WTC11 (cell line): Measurements from ENCODE around the gene CRISP2. TPM values are rescaled to one million over a fixed set of nuclear protein-coding genes. Genes with fewer than 3 reads are reported as not detected.

Source experiments
- ATAC-seq: fragments of 200-7000 bp; cut with Tn5 transposase; 2 replicates; pipeline ENCODE4 v1.10.0; 2021; ENCODE audit warnings: mild to moderate bottlenecking, moderate library complexity
- CTCF ChIA-PET: fragments of 300-600 bp; sonication (Branson Sonifier 250); formaldehyde crosslinking; loops from one replicate; lab custom pipeline; 2021; ENCODE audit warnings: antibody characterized with exemption; lab: Charles Lee
- POLR2A ChIA-PET: fragments of 350-600 bp; sonication (Branson Sonifier 250); formaldehyde crosslinking; loops from one replicate; lab custom pipeline; 2021; ENCODE audit warnings: antibody characterized with exemption; lab: Charles Lee
- DNase-seq: peaks from one replicate; pipeline ENCODE4 v3.0.0; 2021; ENCODE audit warnings: low spot score
- H3K27ac Mint-ChIP-seq: 2 replicates; pipeline ENCODE4 v1.8.0; 2021; ENCODE audit warnings: mixed read lengths
- H3K27me3 Mint-ChIP-seq: 2 replicates; pipeline ENCODE4 v1.8.0; 2021; ENCODE audit warnings: low read depth, mild to moderate bottlenecking, moderate library complexity, mixed read lengths
- H3K36me3 Mint-ChIP-seq: 2 replicates; pipeline ENCODE4 v1.8.0; 2021; ENCODE audit warnings: mixed read lengths
- H3K4me1 Mint-ChIP-seq: 2 replicates; pipeline ENCODE4 v1.8.0; 2022; ENCODE audit warnings: mixed read lengths
- H3K4me3 Mint-ChIP-seq: 2 replicates; pipeline ENCODE4 v1.8.0; 2021; ENCODE audit warnings: mild to moderate bottlenecking, moderate library complexity, mixed read lengths
- H3K9me3 Mint-ChIP-seq: 2 replicates; pipeline ENCODE4 v1.8.0; 2021; ENCODE audit warnings: mixed read lengths
- AR ChIP-seq: fragments of 250-450 bp; sonication (Bioruptor Pico); IDR thresholded peaks from 2 replicates; pipeline ENCODE4 v1.9.0; 2021; ENCODE audit warnings: mild to moderate bottlenecking
- ARID4B ChIP-seq: sonication (generic); formaldehyde crosslinking; IDR thresholded peaks from 2 replicates; pipeline ENCODE4 v1.8.0; 2023; ENCODE audit warnings: missing genetic modification reagents, mild to moderate bottlenecking, borderline replicate concordance
- CBFB ChIP-seq: sonication (generic); formaldehyde crosslinking; IDR thresholded peaks from 2 replicates; pipeline ENCODE4 v1.8.1; 2022; ENCODE audit warnings: mild to moderate bottlenecking, low read depth, missing genetic modification reagents
- CREB1 ChIP-seq: sonication (generic); formaldehyde crosslinking; IDR thresholded peaks from 2 replicates; pipeline ENCODE4 v1.8.0; 2023; ENCODE audit warnings: mild to moderate bottlenecking, missing genetic modification reagents
- ETV6 ChIP-seq: sonication (generic); formaldehyde crosslinking; IDR thresholded peaks from 2 replicates; pipeline ENCODE4 v1.8.1; 2022; ENCODE audit warnings: mild to moderate bottlenecking, missing genetic modification reagents
- FOXJ3 ChIP-seq: sonication (generic); formaldehyde crosslinking; IDR thresholded peaks from 2 replicates; pipeline ENCODE4 v1.9.0; 2021; ENCODE audit warnings: missing genetic modification reagents, mild to moderate bottlenecking, borderline replicate concordance
- HMGA2 ChIP-seq: fragments of 250-450 bp; sonication (Bioruptor Pico); IDR thresholded peaks from 2 replicates; pipeline ENCODE4 v1.4.0; 2021; ENCODE audit warnings: mild to moderate bottlenecking, moderate library complexity
- MXD4 ChIP-seq: fragments of 250-450 bp; sonication (Bioruptor Pico); IDR thresholded peaks from 2 replicates; pipeline ENCODE4 v1.8.0; 2021; ENCODE audit warnings: mild to moderate bottlenecking, moderate library complexity, borderline replicate concordance
- NR1H2 ChIP-seq: sonication (generic); formaldehyde crosslinking; IDR thresholded peaks from 2 replicates; pipeline ENCODE4 v1.9.0; 2021; ENCODE audit warnings: mild to moderate bottlenecking, moderate library complexity, missing genetic modification reagents
- RELA ChIP-seq: sonication (generic); formaldehyde crosslinking; IDR thresholded peaks from 2 replicates; pipeline ENCODE4 v1.8.1; 2022; ENCODE audit warnings: missing genetic modification reagents, mild to moderate bottlenecking, borderline replicate concordance
- SP1 ChIP-seq: sonication (generic); formaldehyde crosslinking; conservative IDR thresholded peaks from 2 replicates; pipeline ENCODE4 v1.8.1; 2022; ENCODE audit warnings: missing genetic modification reagents
- ZMAT4 ChIP-seq: fragments of 250-450 bp; sonication (Bioruptor Pico); IDR thresholded peaks from 2 replicates; pipeline ENCODE4 v1.9.0; 2021; ENCODE audit warnings: mild to moderate bottlenecking
- ZNF121 ChIP-seq: sonication (generic); formaldehyde crosslinking; IDR thresholded peaks from 2 replicates; pipeline ENCODE4 v1.8.0; 2023; ENCODE audit warnings: missing genetic modification reagents
- total RNA-seq: library from RNA; stranded (reverse); gene quantifications from 3 replicates; pipeline ENCODE4 v1.2.3, GENCODE V29; 2021
- TF ChIP-seq, protein P1 (sequence below): sonication (generic); formaldehyde crosslinking; IDR thresholded peaks from 2 replicates; pipeline ENCODE4 v1.8.1; 2023; ENCODE audit warnings: mild to moderate bottlenecking, missing genetic modification reagents, borderline replicate concordance
- TF ChIP-seq, protein P2 (sequence below): sonication (generic); formaldehyde crosslinking; IDR thresholded peaks from 2 replicates; pipeline ENCODE4 v1.8.1; 2022; ENCODE audit warnings: missing genetic modification reagents, borderline replicate concordance
- TF ChIP-seq, protein P3 (sequence below): sonication (generic); formaldehyde crosslinking; IDR thresholded peaks from 2 replicates; pipeline ENCODE4 v1.8.1; 2023; ENCODE audit warnings: mild to moderate bottlenecking, missing genetic modification reagents, moderate library complexity
- TF ChIP-seq, protein P4 (sequence below): sonication (generic); formaldehyde crosslinking; conservative IDR thresholded peaks from 2 replicates; pipeline ENCODE4 v1.8.1; 2023; ENCODE audit warnings: mild to moderate bottlenecking, low read depth, missing genetic modification reagents, moderate library complexity
- TF ChIP-seq, protein P5 (sequence below): sonication (generic); formaldehyde crosslinking; IDR thresholded peaks from 2 replicates; pipeline ENCODE4 v1.8.0; 2022; ENCODE audit warnings: mild to moderate bottlenecking, missing genetic modification reagents

CRISP2 gene
- total RNA-seq, 1 experiment from 2014 or later = not detected

- TF ChIP-seq ETV6 (CRISPR knock-in tag) (no peak), SP1 (CRISPR knock-in tag) (no peak), RELA (no peak), NR1H2 (no peak)
- TF ChIP-seq, protein P1, sequence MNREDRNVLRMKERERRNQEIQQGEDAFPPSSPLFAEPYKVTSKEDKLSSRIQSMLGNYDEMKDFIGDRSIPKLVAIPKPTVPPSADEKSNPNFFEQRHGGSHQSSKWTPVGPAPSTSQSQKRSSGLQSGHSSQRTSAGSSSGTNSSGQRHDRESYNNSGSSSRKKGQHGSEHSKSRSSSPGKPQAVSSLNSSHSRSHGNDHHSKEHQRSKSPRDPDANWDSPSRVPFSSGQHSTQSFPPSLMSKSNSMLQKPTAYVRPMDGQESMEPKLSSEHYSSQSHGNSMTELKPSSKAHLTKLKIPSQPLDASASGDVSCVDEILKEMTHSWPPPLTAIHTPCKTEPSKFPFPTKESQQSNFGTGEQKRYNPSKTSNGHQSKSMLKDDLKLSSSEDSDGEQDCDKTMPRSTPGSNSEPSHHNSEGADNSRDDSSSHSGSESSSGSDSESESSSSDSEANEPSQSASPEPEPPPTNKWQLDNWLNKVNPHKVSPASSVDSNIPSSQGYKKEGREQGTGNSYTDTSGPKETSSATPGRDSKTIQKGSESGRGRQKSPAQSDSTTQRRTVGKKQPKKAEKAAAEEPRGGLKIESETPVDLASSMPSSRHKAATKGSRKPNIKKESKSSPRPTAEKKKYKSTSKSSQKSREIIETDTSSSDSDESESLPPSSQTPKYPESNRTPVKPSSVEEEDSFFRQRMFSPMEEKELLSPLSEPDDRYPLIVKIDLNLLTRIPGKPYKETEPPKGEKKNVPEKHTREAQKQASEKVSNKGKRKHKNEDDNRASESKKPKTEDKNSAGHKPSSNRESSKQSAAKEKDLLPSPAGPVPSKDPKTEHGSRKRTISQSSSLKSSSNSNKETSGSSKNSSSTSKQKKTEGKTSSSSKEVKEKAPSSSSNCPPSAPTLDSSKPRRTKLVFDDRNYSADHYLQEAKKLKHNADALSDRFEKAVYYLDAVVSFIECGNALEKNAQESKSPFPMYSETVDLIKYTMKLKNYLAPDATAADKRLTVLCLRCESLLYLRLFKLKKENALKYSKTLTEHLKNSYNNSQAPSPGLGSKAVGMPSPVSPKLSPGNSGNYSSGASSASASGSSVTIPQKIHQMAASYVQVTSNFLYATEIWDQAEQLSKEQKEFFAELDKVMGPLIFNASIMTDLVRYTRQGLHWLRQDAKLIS (CRISPR knock-in tag) = no peak
Observed at GRCh38 chr6:49733680-49734079, 20.3 kb upstream of the CRISP2 start (continued).

GRCh38 chr6:49732781-49733180 lies 19.4 kb upstream of the CRISP2 start:
- Mint-ChIP-seq H3K4me1 (peaks cover 7% of the 10 kb centered on the region), H3K27ac (no peak overlapping the region), H3K27me3 (no peaks in the 10 kb centered on the region), H3K9me3 (no peaks in the 10 kb centered on the region), H3K36me3 (no peaks in the 10 kb centered on the region), H3K4me3 (no peak overlapping the region)
- ChIA-PET POLR2A (no interaction called here), CTCF (no interaction called here)
- ATAC-seq = no peak
- DNase-seq = no peak
- TF ChIP-seq CBFB (no peak), ARID4B (no peak), ZNF121 (CRISPR knock-in tag) (no peak), MXD4 (no peak), FOXJ3 (CRISPR knock-in tag) (no peak), ZMAT4 (CRISPR knock-in tag) (no peak), AR (CRISPR knock-in tag) (no peak), HMGA2 (no peak), CREB1 (no peak), RELA (no peak)
- TF ChIP-seq, protein P2, sequence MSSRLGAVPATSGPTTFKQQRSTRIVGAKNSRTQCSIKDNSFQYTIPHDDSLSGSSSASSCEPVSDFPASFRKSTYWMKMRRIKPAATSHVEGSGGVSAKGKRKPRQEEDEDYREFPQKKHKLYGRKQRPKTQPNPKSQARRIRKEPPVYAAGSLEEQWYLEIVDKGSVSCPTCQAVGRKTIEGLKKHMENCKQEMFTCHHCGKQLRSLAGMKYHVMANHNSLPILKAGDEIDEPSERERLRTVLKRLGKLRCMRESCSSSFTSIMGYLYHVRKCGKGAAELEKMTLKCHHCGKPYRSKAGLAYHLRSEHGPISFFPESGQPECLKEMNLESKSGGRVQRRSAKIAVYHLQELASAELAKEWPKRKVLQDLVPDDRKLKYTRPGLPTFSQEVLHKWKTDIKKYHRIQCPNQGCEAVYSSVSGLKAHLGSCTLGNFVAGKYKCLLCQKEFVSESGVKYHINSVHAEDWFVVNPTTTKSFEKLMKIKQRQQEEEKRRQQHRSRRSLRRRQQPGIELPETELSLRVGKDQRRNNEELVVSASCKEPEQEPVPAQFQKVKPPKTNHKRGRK (CRISPR knock-in tag) = no peak
- TF ChIP-seq, protein P3, sequence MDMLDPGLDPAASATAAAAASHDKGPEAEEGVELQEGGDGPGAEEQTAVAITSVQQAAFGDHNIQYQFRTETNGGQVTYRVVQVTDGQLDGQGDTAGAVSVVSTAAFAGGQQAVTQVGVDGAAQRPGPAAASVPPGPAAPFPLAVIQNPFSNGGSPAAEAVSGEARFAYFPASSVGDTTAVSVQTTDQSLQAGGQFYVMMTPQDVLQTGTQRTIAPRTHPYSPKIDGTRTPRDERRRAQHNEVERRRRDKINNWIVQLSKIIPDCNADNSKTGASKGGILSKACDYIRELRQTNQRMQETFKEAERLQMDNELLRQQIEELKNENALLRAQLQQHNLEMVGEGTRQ (CRISPR knock-in tag) = no peak
- TF ChIP-seq, protein P4, sequence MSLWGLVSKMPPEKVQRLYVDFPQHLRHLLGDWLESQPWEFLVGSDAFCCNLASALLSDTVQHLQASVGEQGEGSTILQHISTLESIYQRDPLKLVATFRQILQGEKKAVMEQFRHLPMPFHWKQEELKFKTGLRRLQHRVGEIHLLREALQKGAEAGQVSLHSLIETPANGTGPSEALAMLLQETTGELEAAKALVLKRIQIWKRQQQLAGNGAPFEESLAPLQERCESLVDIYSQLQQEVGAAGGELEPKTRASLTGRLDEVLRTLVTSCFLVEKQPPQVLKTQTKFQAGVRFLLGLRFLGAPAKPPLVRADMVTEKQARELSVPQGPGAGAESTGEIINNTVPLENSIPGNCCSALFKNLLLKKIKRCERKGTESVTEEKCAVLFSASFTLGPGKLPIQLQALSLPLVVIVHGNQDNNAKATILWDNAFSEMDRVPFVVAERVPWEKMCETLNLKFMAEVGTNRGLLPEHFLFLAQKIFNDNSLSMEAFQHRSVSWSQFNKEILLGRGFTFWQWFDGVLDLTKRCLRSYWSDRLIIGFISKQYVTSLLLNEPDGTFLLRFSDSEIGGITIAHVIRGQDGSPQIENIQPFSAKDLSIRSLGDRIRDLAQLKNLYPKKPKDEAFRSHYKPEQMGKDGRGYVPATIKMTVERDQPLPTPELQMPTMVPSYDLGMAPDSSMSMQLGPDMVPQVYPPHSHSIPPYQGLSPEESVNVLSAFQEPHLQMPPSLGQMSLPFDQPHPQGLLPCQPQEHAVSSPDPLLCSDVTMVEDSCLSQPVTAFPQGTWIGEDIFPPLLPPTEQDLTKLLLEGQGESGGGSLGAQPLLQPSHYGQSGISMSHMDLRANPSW (CRISPR knock-in tag) = no peak
- TF ChIP-seq, protein P5, sequence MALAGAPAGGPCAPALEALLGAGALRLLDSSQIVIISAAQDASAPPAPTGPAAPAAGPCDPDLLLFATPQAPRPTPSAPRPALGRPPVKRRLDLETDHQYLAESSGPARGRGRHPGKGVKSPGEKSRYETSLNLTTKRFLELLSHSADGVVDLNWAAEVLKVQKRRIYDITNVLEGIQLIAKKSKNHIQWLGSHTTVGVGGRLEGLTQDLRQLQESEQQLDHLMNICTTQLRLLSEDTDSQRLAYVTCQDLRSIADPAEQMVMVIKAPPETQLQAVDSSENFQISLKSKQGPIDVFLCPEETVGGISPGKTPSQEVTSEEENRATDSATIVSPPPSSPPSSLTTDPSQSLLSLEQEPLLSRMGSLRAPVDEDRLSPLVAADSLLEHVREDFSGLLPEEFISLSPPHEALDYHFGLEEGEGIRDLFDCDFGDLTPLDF (CRISPR knock-in tag) = no peak
